ENCODE measurements around the gene HOXC11. TPM values are rescaled to one million over a fixed set of nuclear protein-coding genes. Genes with fewer than 3 reads are reported as not detected.

Gene HOXC11
- total RNA-seq, 1 donor from 2014 or later, result not detected

DNA sequence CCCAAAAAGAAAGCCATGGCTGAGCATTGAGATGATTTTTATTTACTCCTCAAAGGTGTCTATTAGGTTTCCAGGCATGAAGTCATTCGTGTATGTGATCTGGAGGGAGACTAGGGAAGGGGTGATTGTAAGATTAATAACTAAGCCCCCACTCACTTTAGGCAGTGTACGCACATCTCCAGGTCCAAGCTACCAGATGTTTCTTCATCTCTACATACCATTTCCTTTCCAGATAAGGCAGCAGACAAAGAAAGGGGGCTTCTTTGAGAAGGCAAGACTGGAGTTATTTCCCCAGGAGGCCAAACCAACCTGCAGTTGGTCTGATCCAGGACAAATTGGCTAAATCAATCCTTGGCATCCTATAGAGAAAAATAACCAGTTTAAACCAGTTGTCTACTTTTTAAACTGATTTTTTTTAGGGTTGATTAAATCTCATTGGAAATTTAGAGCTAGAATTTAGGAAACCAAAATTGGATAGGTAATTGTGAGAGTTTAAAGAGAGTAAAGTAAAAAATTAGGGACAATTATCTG lies 30.4 kb upstream of the HOXC11 start:
- DNase-seq, result no peak

DNA sequence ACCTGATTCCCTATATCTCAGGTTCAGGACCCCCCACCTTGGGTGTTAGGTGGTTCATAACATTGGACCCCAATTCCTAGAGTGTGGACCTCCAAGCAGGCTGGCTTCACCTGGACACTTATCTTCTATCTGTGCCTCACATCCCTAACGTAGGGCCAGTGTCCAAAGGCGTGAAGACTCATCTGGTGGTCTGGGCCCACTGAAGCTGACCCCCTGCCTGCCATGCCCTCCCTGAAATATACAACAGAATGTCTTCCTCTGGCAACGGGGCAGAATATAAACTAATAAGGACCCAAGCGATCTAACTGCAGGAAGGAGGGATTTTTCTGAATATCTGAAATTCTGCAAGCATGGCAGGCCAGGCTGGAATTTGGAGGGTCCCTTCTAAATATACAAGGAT lies 28.7 kb upstream of the HOXC11 start:
- DNase-seq, result no peak

DNA sequence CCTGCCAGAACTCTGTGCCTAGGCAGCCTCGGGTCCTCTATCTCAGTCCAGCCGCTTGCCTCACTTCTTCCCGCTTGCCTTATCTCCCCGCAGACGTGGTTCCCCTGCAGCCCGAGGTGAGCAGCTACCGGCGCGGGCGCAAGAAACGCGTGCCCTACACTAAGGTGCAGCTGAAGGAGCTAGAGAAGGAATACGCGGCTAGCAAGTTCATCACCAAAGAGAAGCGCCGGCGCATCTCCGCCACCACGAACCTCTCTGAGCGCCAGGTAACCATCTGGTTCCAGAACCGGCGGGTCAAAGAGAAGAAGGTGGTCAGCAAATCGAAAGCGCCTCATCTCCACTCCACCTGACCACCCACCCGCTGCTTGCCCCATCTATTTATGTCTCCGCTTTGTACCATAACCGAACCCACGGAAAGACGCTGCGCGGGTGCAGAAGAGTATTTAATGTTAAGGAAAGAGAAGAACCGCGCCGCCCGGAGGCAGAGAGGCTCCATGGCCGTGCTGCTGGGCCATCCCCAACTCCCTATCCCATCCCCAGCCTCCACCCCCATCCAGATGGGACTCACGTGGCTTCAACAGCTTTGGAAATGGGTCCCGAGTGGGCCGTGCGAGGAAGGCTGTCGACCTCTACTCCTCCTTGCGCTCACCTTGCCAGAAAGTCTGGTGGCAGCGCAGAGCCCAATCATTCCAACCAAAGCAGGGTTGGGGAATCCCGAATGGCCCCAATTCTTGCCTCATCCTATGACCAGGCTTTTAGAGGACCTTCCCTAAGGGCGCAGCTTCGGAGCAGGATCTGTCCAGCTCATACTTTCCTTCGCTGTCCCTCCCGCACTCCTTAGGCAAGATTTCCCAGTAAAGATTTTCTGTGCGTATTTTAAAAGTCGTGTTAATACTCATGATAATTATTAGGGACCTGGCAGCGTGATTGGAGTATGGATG lies 27.7 kb upstream of the HOXC11 start:
- no peak for DNase-seq

DNA sequence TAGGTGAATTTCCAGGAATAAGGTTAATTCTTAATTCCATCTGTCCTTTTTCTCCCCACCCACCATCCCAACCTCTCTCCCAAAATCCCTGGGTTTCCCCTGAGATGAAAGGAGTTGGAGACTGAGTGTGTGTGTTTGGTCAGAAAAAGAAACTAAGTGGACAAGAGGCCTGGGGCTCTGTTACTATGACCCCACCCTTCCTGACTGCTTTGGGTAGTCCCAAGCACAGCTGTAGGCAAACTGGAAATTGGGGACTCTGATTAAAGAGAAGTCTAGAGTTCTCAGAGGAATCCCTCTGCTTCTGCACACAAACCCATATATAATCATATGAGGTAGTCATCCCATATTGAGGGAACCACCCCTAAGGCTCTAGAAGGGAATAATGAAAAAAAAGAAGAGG lies 25.2 kb upstream of the HOXC11 start:
- DNase-seq, result no peak

DNA sequence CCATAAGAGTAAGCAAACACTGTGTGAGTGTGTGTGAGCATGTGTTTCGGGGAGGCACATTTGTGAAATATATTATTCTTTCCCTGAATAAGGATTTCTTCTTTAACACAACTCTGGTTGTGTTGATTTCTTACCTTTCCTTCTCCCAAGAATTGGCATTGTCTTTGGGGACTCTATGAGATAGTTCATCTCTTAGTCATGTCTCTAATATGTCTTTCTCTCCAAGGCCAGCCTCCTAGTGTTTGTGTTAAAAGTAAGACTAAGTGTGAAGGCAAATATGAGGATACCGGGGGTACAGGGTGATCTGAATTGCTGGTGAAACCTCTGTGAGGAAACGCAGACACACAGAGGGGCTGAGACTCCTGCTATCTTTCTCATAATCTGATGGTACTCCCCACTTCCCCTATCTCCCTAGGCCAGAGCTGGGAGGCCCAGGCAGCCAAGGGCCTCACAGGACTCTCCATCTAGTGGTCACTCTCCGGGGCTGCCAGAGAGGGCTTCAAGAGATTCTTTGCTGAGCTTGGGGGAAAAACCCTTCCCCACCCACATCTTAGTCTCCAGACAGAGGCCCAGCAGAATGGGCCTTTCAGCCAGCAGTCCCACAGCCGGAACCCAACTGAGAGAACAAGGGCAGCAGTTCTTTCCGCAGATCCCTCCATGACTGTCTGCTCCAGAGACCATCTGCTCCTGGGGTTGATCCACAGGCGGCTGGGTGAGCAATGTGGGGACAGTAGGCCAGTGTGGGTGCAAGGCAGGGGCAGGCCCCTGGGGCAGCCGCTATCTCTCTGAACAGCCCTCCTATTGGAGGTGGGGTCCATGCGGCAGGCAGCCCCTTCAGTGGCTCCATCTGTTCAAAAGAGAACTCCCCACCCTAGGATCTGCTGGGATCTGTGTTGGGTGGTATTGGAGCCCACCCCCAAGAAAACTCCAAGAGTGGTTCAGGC lies 24.0 kb upstream of the HOXC11 start:
- DNase-seq, result no peak

DNA sequence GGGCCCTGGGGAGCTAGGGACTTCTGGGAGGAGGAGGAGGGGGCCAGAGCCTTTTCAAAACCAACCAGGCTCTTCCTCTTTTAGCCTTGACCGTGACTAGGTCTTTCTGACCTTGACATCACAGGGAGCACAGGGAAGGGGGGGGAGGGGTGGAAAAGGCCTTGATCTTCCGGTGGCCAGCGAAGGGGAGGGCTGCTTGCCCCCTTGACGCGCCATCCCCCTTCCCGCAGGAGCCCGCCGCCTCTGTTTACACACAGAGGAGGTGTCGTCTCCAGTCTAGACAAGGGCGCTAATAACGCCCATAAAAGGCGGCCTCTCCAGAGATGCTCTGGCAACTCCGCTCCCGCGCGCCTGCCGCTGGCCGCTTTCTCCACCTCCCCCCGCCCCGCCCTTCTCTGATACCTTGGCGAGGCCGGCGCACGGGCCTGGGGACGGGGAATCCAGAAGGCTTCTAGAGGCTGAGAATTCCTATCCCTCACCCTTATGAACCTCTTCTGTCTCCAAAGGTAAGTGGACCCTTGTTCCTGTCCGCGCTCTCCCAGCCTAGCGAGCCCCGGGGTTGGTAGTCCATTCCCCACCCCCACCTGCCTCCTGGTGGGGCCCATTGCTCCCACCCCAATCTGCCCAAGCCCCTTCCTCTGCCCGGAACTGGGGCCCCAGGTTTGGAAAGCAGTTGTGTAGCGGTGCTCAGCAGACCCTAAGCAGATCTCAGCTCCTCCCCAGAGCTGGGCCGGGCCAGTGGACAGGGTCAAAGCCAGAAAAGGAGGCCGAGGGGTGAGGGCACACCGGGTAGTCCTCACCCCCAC lies 23.1 kb upstream of the HOXC11 start:
- DNase-seq, result no peak

DNA sequence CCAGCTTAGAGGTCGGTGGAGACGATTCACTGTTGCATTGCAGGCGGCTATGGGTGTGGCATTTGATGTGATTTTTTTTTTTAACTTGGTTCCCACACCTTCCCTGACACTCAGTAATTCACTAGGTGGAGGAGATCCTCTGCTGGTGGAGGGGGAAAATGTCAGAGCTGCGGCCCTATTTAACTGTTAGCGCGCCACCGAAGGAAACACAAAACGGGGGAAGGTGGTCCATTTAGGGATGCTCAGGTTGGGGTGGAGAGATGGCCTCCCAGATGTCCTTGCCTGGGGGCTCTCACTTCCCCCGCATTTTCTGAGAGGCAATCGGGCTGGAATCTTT lies 22.5 kb upstream of the HOXC11 start:
- no peak for DNase-seq

DNA sequence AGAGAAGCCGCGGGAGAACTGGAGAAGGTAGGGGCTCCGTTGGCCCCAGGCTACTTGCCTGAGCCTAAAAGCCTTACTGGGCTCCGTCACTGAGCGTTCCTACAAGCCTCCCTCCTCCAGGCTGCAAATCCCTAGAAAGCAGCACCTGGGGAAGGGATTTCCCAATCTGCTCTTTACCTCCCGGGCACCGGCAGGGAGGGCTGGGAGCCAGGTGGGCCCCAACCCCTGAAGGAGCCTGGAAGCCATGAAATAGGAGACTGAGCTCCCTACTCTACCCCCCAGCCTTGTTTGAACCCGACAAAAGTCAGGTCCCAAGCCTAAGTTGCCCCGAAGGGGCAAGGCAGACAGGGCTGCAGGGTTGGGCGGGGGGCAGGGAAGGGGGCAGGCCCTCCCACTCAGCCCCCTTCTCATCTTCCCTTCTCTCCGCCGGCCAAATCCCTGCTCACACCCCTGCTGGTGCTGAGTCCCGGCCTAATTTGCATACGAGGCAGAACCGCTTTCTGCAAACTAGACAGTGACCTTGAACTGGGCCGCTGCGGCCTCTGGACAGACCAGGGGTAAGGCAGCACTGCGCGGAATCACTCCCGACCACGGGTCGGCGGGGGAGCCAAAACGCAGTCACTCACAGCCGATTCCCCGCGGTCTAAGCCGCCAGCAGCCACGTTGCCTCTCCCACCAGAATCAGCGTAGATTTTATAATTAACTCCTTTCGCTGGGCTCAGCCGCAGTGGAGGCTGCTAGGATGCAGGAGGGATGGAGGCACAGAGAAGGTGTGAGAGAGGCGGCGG lies 21.9 kb upstream of the HOXC11 start:
- DNase-seq, result no peak

DNA sequence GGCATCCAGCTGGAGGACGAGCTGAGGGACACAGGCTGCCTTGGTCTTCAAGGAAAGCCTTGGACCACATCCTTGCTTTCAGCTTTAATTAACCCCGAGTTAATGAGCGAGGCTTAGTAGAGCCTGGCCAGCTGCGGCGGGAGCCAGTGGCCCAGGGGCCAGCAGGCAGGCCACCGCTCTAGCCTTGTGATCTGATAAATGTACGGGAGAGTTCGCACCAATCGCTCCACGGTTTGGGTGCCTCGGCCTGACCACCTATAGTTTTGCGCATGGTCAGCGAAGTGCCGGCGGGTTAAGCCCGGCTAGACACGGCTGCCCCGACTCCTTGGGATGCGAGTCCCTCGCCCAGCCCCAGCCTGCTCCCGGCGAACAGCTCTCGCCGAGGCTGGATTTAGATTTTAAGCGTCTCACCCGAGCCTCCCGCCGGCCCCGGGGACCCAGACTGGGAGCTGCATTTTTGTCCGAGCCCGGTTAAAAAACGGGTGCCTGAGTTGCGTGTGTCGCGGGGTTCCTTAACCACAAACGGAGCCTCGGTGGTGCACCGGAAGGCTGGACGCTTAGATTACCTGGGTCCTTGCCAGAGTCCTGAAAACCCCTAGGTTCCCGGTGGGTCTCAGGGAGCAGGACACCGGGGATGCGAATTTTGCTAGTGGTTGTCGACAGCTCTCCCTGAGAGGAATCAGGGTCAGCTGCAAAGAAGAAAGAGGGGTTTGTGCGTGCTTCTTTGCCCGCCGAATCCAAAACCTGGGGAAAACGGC lies 21.2 kb upstream of the HOXC11 start:
- no peak for DNase-seq

DNA sequence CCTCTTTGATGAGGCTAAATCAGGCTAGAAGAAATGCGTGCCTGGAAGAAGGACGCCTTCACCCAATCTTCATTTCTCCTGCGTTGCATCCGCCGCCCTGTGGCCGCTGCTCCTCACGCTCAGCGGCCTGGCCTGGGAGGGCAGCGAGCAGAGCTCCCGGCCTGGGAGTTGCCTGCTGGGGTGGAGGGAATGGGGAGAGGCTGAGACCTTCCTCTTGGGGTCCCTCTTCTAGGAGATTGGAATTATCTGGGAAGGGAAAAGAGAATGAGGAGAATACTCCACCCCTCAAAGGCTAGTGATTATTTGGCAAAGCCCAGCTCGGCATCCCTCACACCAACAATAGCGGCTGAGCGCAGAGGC lies 20.6 kb upstream of the HOXC11 start:
- DNase-seq, result no peak

DNA sequence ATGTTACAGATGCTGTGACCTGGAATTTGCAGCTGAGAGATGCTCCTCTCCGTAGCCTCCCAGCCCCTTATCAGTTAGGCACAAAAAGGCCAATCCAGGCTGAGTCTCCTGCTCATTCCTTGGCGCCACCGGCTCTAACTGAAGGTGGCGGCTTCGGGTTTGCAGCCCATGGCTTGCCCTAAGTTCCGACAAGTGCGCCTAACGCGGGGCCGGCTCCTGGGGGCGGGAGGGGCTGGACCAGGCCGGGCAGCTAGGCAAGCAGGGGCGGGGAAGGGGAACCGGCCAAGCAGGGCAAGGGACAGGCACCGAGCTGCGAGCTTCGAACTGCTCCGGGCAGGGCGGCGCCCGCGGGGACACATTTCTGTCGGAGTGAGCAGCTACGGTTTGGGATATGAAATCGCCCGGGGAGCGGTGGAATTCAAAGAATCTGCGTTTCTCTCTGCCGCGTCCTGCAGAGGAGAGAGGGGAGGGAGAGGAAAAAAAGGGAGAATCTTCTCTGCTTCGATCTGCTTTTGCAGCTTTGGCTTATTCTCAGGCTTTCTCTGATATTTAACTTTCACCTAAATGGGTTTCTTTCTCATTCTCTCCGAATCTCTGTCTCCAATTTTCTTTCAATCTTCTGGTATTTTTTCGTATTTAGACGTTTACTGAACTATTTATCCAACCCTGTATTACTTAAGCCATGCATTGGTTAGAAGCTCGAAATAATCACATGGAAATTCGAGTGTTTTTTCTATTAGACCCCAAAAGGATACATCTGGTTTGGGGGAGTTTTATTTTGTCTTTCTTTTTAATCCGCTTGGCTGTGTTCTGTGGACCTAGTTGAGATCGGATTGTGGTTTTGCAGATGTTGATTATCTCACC lies 19.8 kb upstream of the HOXC11 start:
- no peak for DNase-seq

DNA sequence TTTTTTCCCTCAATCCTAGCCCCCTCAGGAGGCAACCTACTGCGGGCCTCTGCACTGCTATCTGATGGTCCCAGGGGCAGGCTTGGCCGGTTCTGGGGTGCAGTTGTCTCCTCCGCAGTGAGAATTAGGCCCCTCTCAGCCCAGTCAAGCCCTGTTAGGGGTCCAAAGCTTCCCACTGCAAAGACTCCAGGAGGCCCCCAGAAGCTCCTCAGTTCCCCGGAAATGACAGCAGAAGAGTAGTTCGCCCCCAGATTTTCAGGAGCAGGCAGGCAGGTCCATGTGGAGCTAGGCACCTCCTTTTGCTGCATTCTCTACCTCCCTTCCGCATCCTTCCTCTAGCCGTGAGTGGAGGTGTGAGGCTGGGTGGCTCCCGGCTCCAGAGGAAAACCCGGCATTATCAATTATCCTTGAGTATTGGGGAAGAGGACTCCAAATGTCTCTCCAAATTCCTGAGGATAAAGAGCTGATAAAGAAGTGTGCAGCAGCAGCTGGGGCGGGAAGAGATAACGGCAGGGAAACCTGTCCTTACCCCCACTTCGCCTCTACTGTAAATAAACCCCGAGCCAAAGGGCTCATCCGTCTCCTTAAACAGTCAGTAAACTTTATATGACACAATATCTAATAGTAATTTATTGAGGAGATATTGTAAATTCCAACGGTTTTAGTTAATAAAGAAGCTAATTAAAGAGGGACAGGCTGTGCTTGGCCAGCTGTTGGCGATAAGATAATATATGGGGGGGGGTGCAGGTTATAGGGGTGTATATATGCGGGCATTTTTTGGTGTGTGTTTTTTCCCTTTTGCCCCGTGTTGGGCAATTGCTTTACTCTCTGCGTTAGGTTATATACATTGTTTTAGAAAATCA lies 18.9 kb upstream of the HOXC11 start:
- DNase-seq, result no peak

DNA sequence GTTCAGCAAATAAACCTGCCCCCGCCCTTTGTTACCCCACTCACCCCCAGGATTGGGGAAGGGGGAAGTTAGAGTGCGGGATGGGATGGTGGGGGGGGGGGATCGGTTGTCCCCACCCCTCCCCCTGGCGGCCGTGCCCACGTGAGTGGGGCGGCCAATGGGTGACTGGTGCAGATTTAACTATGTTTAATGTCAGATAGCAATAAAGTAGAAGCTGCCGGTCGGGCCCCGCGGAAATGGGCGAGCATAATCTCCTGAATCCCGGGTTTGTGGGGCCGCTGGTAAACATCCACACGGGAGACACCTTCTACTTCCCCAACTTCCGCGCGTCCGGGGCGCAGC lies 18.3 kb upstream of the HOXC11 start, which contains the start of gene HOXC12:
TSS of gene HOXC12 (plus strand) at position 210 of the 342 bp plus-strand sequence. CDS start at position 237, 27 bp downstream.
- no peak for DNase-seq

DNA sequence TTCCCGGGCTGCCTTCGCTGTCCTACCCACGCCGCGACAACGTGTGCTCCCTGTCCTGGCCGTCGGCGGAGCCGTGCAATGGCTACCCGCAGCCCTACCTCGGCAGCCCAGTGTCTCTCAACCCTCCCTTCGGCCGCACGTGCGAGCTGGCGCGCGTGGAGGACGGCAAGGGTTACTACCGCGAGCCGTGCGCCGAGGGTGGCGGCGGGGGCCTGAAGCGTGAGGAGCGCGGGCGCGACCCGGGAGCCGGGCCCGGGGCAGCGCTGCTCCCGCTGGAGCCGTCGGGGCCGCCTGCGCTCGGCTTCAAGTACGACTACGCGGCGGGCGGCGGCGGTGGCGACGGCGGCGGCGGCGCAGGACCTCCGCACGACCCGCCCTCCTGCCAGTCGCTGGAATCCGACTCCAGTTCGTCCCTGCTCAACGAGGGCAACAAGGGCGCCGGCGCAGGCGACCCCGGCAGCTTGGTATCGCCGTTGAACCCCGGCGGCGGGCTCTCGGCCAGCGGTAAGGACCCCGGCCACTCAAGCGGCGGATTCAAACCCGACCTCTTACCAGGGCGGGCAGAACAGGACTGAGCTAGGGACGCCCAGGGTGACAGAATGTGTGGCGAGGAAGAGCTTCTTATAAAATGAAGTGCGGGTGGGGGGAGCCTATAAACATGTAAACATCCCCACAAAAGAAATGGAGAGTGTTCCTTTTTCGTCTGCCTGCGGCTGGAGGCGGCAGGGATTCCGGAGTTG lies 17.7 kb upstream of the HOXC11 start:
- DNase-seq, result no peak

DNA sequence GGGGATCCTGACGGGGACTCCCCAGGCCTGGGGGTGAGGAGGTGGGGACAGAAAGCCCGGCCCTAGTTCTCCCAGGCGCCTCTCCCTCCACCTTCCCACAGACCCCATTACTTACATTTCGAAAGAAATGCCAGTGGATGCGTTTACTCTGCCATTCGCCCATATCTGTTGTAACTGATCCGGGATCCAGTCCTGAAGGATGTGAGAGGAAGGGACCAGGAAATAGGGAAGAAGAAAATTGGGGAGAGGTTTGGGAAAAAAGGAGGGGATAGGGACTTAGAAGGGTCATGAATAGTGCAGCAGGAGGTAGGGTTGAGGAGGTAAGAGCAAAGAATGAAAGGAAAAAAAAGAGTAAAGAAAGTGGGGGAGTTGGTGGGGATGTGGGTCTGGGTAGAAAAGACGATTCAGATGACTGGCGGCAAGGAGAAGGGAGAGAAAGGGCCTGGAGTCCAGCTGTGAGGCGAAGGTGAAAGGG lies 17.1 kb upstream of the HOXC11 start:
- DNase-seq, result no peak

DNA sequence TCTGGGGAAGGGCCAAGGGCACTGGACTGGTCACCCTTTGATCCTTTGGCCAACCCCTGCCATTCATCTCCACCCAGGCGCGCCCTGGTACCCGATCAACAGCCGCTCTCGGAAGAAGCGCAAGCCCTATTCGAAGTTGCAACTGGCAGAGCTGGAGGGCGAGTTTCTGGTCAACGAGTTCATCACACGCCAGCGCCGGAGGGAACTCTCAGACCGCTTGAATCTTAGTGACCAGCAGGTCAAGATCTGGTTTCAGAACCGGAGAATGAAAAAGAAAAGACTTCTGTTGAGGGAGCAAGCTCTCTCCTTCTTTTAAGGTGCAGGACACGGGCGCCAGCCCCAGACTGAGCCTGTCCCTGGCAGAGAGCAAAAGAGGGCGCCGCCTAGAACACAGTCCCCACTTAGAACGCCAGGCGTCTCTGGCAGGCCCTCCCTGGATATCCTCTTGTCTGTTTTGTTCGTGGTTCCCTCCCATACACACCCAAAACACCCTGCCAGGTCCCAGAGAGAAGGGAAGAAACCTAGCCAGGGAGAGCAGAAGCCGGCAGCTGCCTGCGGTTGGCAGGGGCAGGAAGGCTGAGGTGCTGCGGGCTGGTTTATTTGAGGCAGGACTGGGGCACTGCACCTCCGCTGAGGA lies 16.6 kb upstream of the HOXC11 start:
- no peak for DNase-seq

DNA sequence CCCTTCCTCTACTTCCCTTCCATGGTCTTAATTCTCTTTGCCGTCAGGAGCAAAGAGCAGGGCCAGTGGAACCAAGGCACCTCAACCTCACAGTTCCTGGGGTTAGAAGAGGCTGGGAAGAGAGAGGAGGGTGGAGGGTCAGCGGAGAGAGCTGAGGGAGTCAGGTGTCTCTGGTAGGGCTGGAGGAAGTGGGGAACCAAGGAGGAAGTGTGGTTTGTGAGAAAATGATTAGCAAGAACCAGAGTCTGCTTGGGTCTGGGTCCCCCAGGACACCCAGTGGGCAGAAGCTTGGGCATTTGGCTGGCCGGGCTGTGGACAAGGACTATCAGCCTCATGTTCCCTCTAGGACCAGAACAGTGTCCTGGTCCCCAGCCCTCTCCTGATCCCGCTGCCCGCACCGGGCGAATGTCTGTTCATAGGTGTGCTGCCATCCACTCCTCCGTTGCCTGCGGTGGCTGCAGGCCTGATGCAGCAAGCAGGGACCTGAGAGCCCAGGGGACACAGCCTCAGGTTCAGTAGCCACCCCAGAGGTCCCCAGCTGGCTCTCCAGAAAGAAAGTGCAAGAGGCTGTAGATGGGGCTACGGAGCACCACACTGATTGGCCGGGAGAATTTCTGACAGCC lies 15.9 kb upstream of the HOXC11 start:
- no peak for DNase-seq

Data from occipital lobe (tissue), 2 donors.